Vagina (tissue), 2 donors: Measurements from ENCODE around the gene LMBR1.

ENCODE experiments used
- POLR2A ChIP-seq, 2 donors: fragments of 450-650 bp; IDR thresholded peaks; one replicate each; pipeline ENCODE4 v1.6.1; 2017; ENCODE audit warnings: antibody characterized with exemption in 2 of 2, mild to moderate bottlenecking in 2 of 2, moderate library complexity in 2 of 2
- POLR2AphosphoS5 ChIP-seq, 2 donors: sonication (generic); formaldehyde crosslinking; IDR thresholded peaks; one replicate each; pipeline ENCODE4 v1.9.0; 2017; ENCODE audit warnings: antibody characterized with exemption in 2 of 2, mild to moderate bottlenecking in 2 of 2, low read depth in 1 of 2; ENCODE audit not compliant: insufficient read depth in 1 of 2
- TF ChIP-seq, protein P1 (sequence below), 3 experiments: fragments of 450-650 bp in 2 of 3; fragments of 200-600 bp in 1 of 3; sonication (generic) in 1 of 3; IDR thresholded peaks; one replicate each; pipeline ENCODE4 v1.5.1; 2017 to 2019; ENCODE audit warnings: antibody characterized with exemption in 3 of 3, mild to moderate bottlenecking in 2 of 3, moderate library complexity in 2 of 3

DNA sequence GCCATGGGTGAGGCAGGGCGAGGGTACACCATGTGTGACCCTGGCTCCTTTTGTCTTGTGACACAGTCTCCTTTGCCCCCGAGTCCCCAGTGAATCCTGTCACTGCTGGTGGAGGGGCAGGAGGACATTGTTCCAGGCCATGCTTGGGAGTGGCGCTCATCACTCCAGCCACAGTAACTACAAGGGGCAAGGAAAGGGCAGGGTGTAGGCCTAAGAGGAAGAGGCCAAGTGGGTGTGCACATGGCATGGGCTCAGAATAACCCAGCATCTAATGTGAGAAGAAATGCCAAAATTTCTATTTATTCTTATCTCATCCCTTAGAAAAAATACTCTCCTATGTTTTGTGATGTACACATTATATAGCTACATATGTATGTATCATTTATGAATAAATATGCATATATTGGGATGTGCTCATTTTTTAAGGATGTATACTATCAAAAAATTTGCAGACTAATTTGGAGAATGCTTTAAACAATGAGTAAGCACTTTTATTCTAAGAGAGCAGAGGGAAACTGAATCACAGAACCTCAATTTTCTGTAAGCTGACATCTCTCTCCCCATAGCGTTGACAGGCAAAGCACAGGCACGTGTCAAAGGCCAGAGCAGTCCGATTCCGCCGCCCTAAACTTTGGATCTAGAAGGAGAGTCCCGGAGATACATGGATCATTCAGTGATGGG, 215.5 kb downstream of the LMBR1 start:
- TF ChIP-seq POLR2AphosphoS5 (IDR thresholded peaks at IDR 0.05; ENCODE audit: insufficient read depth in 1 of 2, low read depth in 1 of 2) (no peak), POLR2A (IDR thresholded peaks at IDR 0.05) (no peak)
- TF ChIP-seq, protein P1, sequence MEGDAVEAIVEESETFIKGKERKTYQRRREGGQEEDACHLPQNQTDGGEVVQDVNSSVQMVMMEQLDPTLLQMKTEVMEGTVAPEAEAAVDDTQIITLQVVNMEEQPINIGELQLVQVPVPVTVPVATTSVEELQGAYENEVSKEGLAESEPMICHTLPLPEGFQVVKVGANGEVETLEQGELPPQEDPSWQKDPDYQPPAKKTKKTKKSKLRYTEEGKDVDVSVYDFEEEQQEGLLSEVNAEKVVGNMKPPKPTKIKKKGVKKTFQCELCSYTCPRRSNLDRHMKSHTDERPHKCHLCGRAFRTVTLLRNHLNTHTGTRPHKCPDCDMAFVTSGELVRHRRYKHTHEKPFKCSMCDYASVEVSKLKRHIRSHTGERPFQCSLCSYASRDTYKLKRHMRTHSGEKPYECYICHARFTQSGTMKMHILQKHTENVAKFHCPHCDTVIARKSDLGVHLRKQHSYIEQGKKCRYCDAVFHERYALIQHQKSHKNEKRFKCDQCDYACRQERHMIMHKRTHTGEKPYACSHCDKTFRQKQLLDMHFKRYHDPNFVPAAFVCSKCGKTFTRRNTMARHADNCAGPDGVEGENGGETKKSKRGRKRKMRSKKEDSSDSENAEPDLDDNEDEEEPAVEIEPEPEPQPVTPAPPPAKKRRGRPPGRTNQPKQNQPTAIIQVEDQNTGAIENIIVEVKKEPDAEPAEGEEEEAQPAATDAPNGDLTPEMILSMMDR (IDR thresholded peaks at IDR 0.05): no peak
